Spleen (tissue), 11 donors: Measurements from ENCODE around the gene EHBP1L1. TPM values are rescaled to one million over a fixed set of nuclear protein-coding genes. Genes with fewer than 3 reads are reported as not detected.

ENCODE experiments used
- DNase-seq: peaks from one replicate; pipeline ENCODE4 v3.0.0-alpha.2; 2020
- H3K27ac ChIP-seq, 8 donors: fragments of 200-600 bp; sonication (generic) in 7 of 8; 1 replicate in 4 of 8; 2 replicates in 4 of 8; pipeline versions ENCODE4 v1.5.0 to v1.8.0; 2016 to 2021; ENCODE audit warnings: inconsistent platforms in 4 of 8, mild to moderate bottlenecking in 4 of 8, moderate library complexity in 1 of 8
- H3K27me3 ChIP-seq, 7 donors: fragments of 200-600 bp; sonication (generic) in 6 of 7; replicated peaks in 1 of 7; 1 replicate in 4 of 7; 2 replicates in 3 of 7; pipeline versions ENCODE4 v1.5.0 to v1.8.0; 2016 to 2021; ENCODE audit warnings: inconsistent platforms in 3 of 7, mild to moderate bottlenecking in 1 of 7
- H3K36me3 ChIP-seq, 6 donors: fragments of 200-600 bp; sonication (generic) in 5 of 6; 1 replicate in 4 of 6; 2 replicates in 2 of 6; pipeline versions ENCODE4 v1.5.0 to v1.8.0; 2016 to 2021; ENCODE audit warnings: inconsistent platforms in 2 of 6
- H3K4me1 ChIP-seq, 6 donors: fragments of 200-600 bp; sonication (generic) in 5 of 6; 1 replicate in 3 of 6; 2 replicates in 3 of 6; pipeline versions ENCODE4 v1.5.0 to v1.8.0; 2016 to 2021; ENCODE audit warnings: inconsistent platforms in 3 of 6
- H3K4me3 ChIP-seq, 8 donors: fragments of 200-600 bp; sonication (generic) in 7 of 8; 1 replicate in 4 of 8; 2 replicates in 4 of 8; pipeline versions ENCODE4 v1.5.0 to v1.8.0; 2016 to 2021; ENCODE audit warnings: inconsistent platforms in 4 of 8, mild to moderate bottlenecking in 4 of 8, moderate library complexity in 2 of 8
- H3K9me3 ChIP-seq, 8 donors: fragments of 200-600 bp; sonication (generic) in 7 of 8; 1 replicate in 4 of 8; 2 replicates in 4 of 8; pipeline versions ENCODE4 v1.5.0 to v1.8.0; 2016 to 2021; ENCODE audit warnings: inconsistent platforms in 4 of 8
- POLR2A ChIP-seq, 3 donors: fragments of 450-650 bp; IDR thresholded peaks; one replicate each; pipeline ENCODE4 v1.5.1; 2017; ENCODE audit warnings: antibody characterized with exemption in 3 of 3, mild to moderate bottlenecking in 1 of 3
- POLR2AphosphoS5 ChIP-seq, 3 donors: sonication (generic); formaldehyde crosslinking; IDR thresholded peaks; one replicate each; pipeline ENCODE4 v1.5.1; 2017; ENCODE audit warnings: antibody characterized with exemption in 3 of 3
- WGBS, 5 donors: extraction: QIAGEN DNeasy Blood & Tissue Kit in 3 of 5; methylation state at CpG; one replicate each; pipeline versions ENCODE4 v1.1.5 to v1.1.7; 2013 to 2018; 5-methylcytosine and 5-hydroxymethylcytosine counted together
- intact Hi-C: fragments of 100-400 bp; cut with DNase I; formaldehyde crosslinking; loops from one replicate; pipeline ENCODE4 v1.15.0; 2023; ENCODE audit warnings: low total_unique reads
- polyA plus RNA-seq, 3 donors: library from polyadenylated mRNA; stranded (reverse); fragments of 200-250 nt; gene quantifications; one replicate each; pipeline ENCODE4 v1.2.1, GENCODE V29; 2013
- total RNA-seq, 7 donors: library from RNA; depleted of rRNA in 3 of 7; stranded (reverse); fragments of >200 nt in 3 of 7; fragmentation: NEBNext Ultra II Directional in 4 of 7; extraction: Animal tissue kit (Norgen Biotek cat#: 25700) in 4 of 7; gene quantifications; one replicate each; pipeline versions ENCODE4 v1.1.0 to v1.2.1, GENCODE V29; 2016 to 2021
- TF ChIP-seq, protein P1 (sequence below), 11 experiments: fragments of 200-600 bp in 7 of 11; fragments of 450-650 bp in 4 of 11; sonication (generic) in 4 of 11; IDR thresholded peaks in 8 of 11; conservative IDR thresholded peaks in 3 of 11; 1 replicate in 7 of 11; 2 replicates in 4 of 11; pipeline versions ENCODE4 v1.4.0 to v1.8.0; 2016 to 2021; ENCODE audit warnings: antibody characterized with exemption in 11 of 11, inconsistent platforms in 4 of 11, mild to moderate bottlenecking in 1 of 11
- donor health status: healthy with polysubstance abuse.
- donor health status: DM: no; HTN: no; CAD: no; lungs with moderate emphysema.
- donor health status: DM: no; HTN: no; CAD: no.
- donor health status: Bipolar disorder and iron deficiency.
- donor health status: healthy.
- donor health status: DM: no; HTN: no; CAD: no.
- donor health status: DM: yes; HTN: yes; CAD: no.

Gene EHBP1L1
- total and polyA plus RNA-seq, 10 donors: 44.3 to 365 (median 215) TPM

DNA sequence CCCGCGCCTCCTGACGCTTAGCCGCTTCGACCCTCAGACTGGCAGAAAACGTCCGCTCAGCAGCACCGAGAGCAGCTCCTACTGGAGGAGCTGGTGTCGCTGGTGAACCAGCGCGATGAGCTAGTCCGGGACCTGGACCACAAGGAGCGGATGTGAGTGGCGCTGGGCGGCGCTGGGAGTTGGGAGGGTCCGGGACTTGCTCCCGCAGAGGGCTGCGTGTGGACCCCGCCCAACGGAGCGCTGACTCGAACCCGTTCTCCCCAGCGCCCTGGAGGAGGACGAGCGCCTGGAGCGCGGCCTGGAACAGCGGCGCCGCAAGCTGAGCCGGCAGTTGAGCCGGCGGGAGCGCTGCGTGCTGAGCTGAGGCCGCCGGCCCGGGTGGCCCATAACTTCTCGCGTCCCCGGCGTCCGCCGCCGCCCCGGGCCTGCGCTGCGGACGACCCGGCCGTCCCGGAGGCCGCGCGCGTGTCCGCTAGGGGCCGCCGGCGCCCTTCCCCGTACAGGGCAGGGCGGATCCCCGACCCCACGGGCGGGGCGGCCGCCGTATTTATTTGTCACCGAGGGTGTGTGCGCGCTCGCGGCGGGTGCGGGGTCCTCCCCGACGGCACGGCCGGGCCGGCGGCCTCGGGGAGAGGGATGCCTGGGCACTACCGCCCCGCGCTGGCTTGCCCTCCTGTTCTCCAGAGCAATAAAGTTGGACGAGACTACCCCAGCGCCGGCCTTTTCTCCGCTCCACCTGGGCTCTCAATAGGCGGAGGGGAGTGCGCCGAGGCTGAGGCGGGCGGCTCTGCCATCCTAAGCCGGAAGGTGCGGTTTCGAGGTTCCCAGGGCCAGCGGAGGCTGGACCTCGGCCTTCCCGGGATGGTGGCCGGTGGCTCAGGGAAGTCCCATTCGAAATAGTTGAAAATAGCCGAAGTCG, 16.3 kb downstream of the EHBP1L1 start:
- WGBS, 5 donors: 69 to 88% (median 80%) methylated on average over 44 to 106 of the region's 106 CpGs
- DNase-seq: peak; percentile 85
- Histone ChIP-seq H3K27ac (peak overlapping the region in 6 of 8 donors; percentile 51 to 86 (median 74)), H3K36me3 (peaks cover 3 to 75% (median 43%) of the 10 kb centered on the region in 6 donors), H3K4me1 (peaks cover 40 to 89% (median 72%) of the 10 kb centered on the region in 6 donors), H3K27me3 (no peaks in the 10 kb centered on the region), H3K4me3 (peak overlapping the region in 2 of 8 donors; percentile 13 to 38), H3K9me3 (no peaks in the 10 kb centered on the region)
- intact Hi-C loops: no loop called here
- TF ChIP-seq, protein P1, sequence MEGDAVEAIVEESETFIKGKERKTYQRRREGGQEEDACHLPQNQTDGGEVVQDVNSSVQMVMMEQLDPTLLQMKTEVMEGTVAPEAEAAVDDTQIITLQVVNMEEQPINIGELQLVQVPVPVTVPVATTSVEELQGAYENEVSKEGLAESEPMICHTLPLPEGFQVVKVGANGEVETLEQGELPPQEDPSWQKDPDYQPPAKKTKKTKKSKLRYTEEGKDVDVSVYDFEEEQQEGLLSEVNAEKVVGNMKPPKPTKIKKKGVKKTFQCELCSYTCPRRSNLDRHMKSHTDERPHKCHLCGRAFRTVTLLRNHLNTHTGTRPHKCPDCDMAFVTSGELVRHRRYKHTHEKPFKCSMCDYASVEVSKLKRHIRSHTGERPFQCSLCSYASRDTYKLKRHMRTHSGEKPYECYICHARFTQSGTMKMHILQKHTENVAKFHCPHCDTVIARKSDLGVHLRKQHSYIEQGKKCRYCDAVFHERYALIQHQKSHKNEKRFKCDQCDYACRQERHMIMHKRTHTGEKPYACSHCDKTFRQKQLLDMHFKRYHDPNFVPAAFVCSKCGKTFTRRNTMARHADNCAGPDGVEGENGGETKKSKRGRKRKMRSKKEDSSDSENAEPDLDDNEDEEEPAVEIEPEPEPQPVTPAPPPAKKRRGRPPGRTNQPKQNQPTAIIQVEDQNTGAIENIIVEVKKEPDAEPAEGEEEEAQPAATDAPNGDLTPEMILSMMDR (IDR thresholded peaks at IDR 0.05 in 8 of 11, conservative IDR thresholded peaks at IDR 0.05 in 3 of 11): peak in 4 of 11 experiments; percentile 16 to 21 (median 17)
- TF ChIP-seq POLR2A (IDR thresholded peaks at IDR 0.05): no peak
- peak; percentile 48 to 80 (median 75) for TF ChIP-seq POLR2AphosphoS5 (IDR thresholded peaks at IDR 0.05)

DNA sequence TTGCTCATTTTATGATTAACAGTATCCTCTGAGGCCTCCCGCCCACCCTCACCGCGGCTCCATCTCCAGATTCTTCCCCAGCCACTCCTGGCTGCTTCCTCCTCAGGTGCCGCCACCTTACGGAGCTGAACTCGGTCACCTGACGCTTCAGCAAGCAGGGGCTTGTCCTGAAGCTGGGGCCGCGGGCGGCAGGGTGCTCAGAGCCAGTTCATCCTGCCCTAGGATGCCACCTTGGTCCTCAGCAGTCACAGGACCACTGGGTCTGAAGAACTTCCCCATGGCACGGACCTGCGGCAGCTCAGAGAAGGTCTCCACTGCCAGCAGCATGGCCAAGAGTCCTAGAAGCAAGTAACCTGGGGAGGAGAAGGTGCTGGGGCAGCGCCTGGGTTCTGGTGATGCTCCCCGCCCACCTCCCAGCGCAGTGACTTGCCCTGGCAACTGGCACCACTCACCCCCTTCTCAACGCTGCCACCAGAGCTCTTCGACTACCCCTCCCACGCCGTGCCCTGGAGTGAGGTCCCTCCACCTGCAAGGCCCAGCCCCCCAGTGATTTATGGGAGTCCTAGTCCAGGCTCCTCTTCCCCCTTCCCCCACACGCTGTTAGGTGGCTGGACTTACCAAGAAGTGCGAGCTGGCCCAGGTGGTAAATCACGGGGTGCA, 17.1 kb downstream of the EHBP1L1 start:
- H3K4me3 ChIP-seq: no peak overlapping the region
- H3K27ac ChIP-seq: peak overlapping the region in 6 of 8 donors; percentile 51 to 86 (median 74)
- H3K36me3 ChIP-seq: peaks cover 3 to 77% (median 48%) of the 10 kb centered on the region in 6 donors
- 82 to 89% (median 86%) methylated on average over 18 to 22 of the region's 22 CpGs for WGBS, 5 donors
- DNase-seq: no peak
- H3K9me3 ChIP-seq: no peaks in the 10 kb centered on the region
- intact Hi-C loops: no loop called here
- H3K27me3 ChIP-seq: no peaks in the 10 kb centered on the region
- peak in 1 of 3 donors; percentile 4 for TF ChIP-seq POLR2AphosphoS5 (IDR thresholded peaks at IDR 0.05)
- TF ChIP-seq, protein P1 (IDR thresholded peaks at IDR 0.05 in 8 of 11, conservative IDR thresholded peaks at IDR 0.05 in 3 of 11): no peak
- TF ChIP-seq POLR2A (IDR thresholded peaks at IDR 0.05): no peak
- peaks cover 32 to 81% (median 65%) of the 10 kb centered on the region in 6 donors for H3K4me1 ChIP-seq

DNA sequence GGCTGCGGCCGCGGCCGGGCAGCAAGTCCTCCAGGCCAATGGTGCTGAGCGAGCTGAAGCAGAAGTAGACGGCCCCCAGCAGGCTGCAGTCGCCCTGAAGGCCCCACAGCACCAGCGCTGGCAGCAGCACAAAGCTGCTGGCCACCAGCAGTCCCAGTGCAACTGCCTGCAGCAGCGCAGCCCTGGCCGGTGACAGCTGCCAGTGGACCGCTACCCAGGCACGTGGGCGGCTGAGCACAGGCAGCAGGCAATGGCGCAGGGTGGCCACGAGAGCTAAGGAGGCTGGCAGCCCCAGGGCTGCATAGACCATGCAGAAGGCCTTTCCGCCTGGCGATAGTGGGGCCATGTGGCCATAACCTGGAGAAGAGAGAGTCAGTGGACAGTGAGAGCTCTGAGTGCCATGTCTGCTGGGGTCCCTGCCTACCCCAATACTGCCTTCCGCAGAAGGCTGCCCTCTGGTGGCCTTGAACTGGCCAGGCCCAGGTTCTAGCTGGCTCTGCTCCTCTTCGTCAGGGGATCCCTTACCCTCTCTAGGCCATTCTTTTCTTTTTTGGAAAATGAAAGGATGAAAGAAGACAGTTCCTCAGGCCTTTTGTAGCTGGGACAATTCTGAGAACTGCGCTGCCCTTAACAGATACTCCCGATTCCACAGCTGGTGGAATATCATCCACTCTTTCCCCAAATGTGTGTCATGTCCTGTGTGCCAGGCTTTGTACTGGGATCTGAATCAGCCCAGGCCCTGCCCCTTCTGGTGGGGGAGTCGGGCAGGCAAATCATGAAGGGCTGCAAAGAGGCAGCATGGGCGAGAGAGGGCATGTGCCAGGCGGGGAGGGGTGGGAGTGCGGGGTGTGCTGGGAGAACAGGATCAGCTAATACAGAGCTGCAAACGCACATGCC, 17.9 kb downstream of the EHBP1L1 start:
- peak overlapping the region in 4 of 8 donors; percentile 9 to 86 (median 78) for H3K27ac ChIP-seq
- H3K4me1 ChIP-seq: peaks cover 24 to 76% (median 57%) of the 10 kb centered on the region in 6 donors
- DNase-seq: no peak
- H3K4me3 ChIP-seq: no peak overlapping the region
- no peaks in the 10 kb centered on the region for H3K27me3 ChIP-seq
- TF ChIP-seq POLR2AphosphoS5 (IDR thresholded peaks at IDR 0.05) (peak; percentile 55 to 85 (median 63)), POLR2A (IDR thresholded peaks at IDR 0.05) (no peak)
- TF ChIP-seq, protein P1 (IDR thresholded peaks at IDR 0.05 in 8 of 11, conservative IDR thresholded peaks at IDR 0.05 in 3 of 11): peak; percentile 35 to 78 (median 60)
- H3K36me3 ChIP-seq: peaks cover 3 to 82% (median 56%) of the 10 kb centered on the region in 6 donors
- H3K9me3 ChIP-seq: no peaks in the 10 kb centered on the region
- intact Hi-C loops: no loop called here
- WGBS, 5 donors: 77 to 89% (median 85%) methylated on average over 19 to 26 of the region's 26 CpGs
